CD8-positive, alpha-beta memory T cell (primary cell): ENCODE results near the gene CD24. TPM values are rescaled to one million over a fixed set of nuclear protein-coding genes. Genes with fewer than 3 reads are reported as not detected.
"Not testable (repeated sequence)": the region's sequence is repeated elsewhere in the genome, so short reads cannot be mapped to it uniquely, and the experiment has no call there.

Experiments used
- CTCF ChIA-PET: fragments of 350-600 bp; sonication (Branson Sonifier 250); formaldehyde crosslinking; loops from one replicate; lab custom pipeline; 2021; ENCODE audit warnings: antibody characterized with exemption; lab: Charles Lee
- POLR2A ChIA-PET: fragments of 350-600 bp; sonication (Branson Sonifier 250); formaldehyde crosslinking; loops from one replicate; lab custom pipeline; 2021; ENCODE audit warnings: antibody characterized with exemption; lab: Charles Lee
- DNase-seq, 5 donors: peaks; one replicate each; pipeline versions ENCODE4 v3.0.0 to v3.0.0-alpha.2; 2020 to 2022; ENCODE audit warnings: mixed read lengths in 1 of 5
- H3K27ac ChIP-seq: one replicate; pipeline ENCODE4 v1.7.0; 2013; ENCODE audit warnings: low read depth, mild to moderate bottlenecking, low read length, moderate library complexity
- H3K27me3 ChIP-seq: 2 replicates; pipeline ENCODE4 v1.7.0; 2013; ENCODE audit warnings: low read length, mild to moderate bottlenecking; ENCODE audit not compliant: insufficient read depth, poor library complexity, severe bottlenecking
- H3K36me3 ChIP-seq: 2 replicates; pipeline ENCODE4 v1.7.0; 2013; ENCODE audit warnings: mild to moderate bottlenecking, low read length, moderate library complexity; ENCODE audit not compliant: insufficient read depth
- H3K4me1 ChIP-seq: 2 replicates; pipeline ENCODE4 v1.7.0; 2013; ENCODE audit warnings: mild to moderate bottlenecking, low read length, moderate library complexity; ENCODE audit not compliant: insufficient read depth
- H3K4me3 ChIP-seq: 2 replicates; pipeline ENCODE4 v1.7.0; 2013; ENCODE audit warnings: mild to moderate bottlenecking, low read length
- H3K9me3 ChIP-seq: 2 replicates; pipeline ENCODE4 v1.7.0; 2013; ENCODE audit warnings: mild to moderate bottlenecking, low read length
- H3K27ac Mint-ChIP-seq, 8 donors: one replicate each; pipeline ENCODE4 v1.8.0; 2020 to 2021; ENCODE audit warnings: mixed read lengths in 8 of 8, mild to moderate bottlenecking in 6 of 8, inconsistent platforms in 3 of 8, moderate library complexity in 3 of 8
- H3K27me3 Mint-ChIP-seq, 2 donors: one replicate each; pipeline ENCODE4 v1.8.0; 2020 to 2021; ENCODE audit warnings: mixed read lengths in 2 of 2, mild to moderate bottlenecking in 1 of 2, moderate library complexity in 1 of 2
- H3K36me3 Mint-ChIP-seq, 3 donors: one replicate each; pipeline ENCODE4 v1.8.0; 2020 to 2021; ENCODE audit warnings: mixed read lengths in 3 of 3, inconsistent platforms in 1 of 3, mild to moderate bottlenecking in 1 of 3
- H3K4me1 Mint-ChIP-seq, 3 donors: one replicate each; pipeline ENCODE4 v1.8.0; 2020 to 2021; ENCODE audit warnings: mixed read lengths in 3 of 3, inconsistent platforms in 1 of 3, mild to moderate bottlenecking in 1 of 3
- H3K4me3 Mint-ChIP-seq, 7 donors: one replicate each; pipeline ENCODE4 v1.8.0; 2020 to 2021; ENCODE audit warnings: mixed read lengths in 7 of 7, mild to moderate bottlenecking in 6 of 7, moderate library complexity in 4 of 7, inconsistent platforms in 2 of 7
- H3K9me3 Mint-ChIP-seq, 5 donors: one replicate each; pipeline ENCODE4 v1.8.0; 2020 to 2022; ENCODE audit warnings: mixed read lengths in 5 of 5, mild to moderate bottlenecking in 3 of 5, moderate library complexity in 2 of 5, inconsistent platforms in 1 of 5
- polyA plus RNA-seq: library from polyadenylated mRNA; unstranded; fragments of 300-500 nt; fragmentation: Illumina TruSeq; gene quantifications from one replicate; pipeline ENCODE4 v1.2.3, GENCODE V29; 2021
- total RNA-seq, 2 experiments: library from RNA; stranded (reverse); gene quantifications; one replicate each; pipeline ENCODE4 v1.2.3, GENCODE V29; 2021

Gene CD24
- total RNA-seq (not detected), polyA plus RNA-seq (not detected)

GRCh38 chr6:106974336-106974998, at the start of gene CD24:
Gene CD24 (minus strand): TSS chr6:106974729. CDS start chr6:106974646, 83 bp downstream.
- no peaks in the 10 kb centered on the region for H3K36me3 ChIP-seq
- Mint-ChIP-seq H3K27me3 (peaks cover 55 to 66% of the 10 kb centered on the region in 2 donors), H3K4me1 (peaks cover 8 to 24% (median 11%) of the 10 kb centered on the region in 3 donors), H3K4me3 (peak within 1 kb of the TSS; percentile 54 to 78 (median 68)), H3K36me3 (no peaks in the 10 kb centered on the region), H3K27ac (no peak within 1 kb of the TSS), H3K9me3 (no peaks in the 10 kb centered on the region)
- POLR2A ChIA-PET: no interaction called here
- H3K9me3 ChIP-seq: no peaks in the 10 kb centered on the region
- H3K27ac ChIP-seq: no peak within 1 kb of the TSS
- H3K4me3 ChIP-seq: peak within 1 kb of the TSS; percentile 15
- CTCF ChIA-PET: no interaction called here
- peaks cover 22% of the 10 kb centered on the region for H3K27me3 ChIP-seq
- peaks cover 8% of the 10 kb centered on the region for H3K4me1 ChIP-seq
- DNase-seq: no peak

- Mint-ChIP-seq H3K27ac (no peak overlapping the region), H3K9me3 (no peaks in the 10 kb centered on the region), H3K4me3 (no peak overlapping the region), H3K4me1 (no peaks in the 10 kb centered on the region), H3K27me3 (peaks cover 2 to 5% of the 10 kb centered on the region in 2 donors), H3K36me3 (peaks cover 0 to 2% (median 0%) of the 10 kb centered on the region in 3 donors)
- H3K27me3 ChIP-seq: no peaks in the 10 kb centered on the region
- CTCF ChIA-PET: no interaction called here
- H3K27ac ChIP-seq: no peak overlapping the region
- no peaks in the 10 kb centered on the region for H3K4me1 ChIP-seq
- DNase-seq: no peak
- POLR2A ChIA-PET: no interaction called here
- no peaks in the 10 kb centered on the region for H3K36me3 ChIP-seq
- H3K9me3 ChIP-seq: no peaks in the 10 kb centered on the region
- H3K4me3 ChIP-seq: no peak overlapping the region
Observed at GRCh38 chr6:107021446-107022185, 47.1 kb upstream of the CD24 start.

GRCh38 chr6:107020239-107020638, 45.7 kb upstream of the CD24 start:
- no peak for DNase-seq
- Histone ChIP-seq H3K4me1 (no peaks in the 10 kb centered on the region), H3K9me3 (no peaks in the 10 kb centered on the region), H3K4me3 (no peak overlapping the region), H3K27me3 (no peaks in the 10 kb centered on the region), H3K27ac (no peak overlapping the region), H3K36me3 (no peaks in the 10 kb centered on the region)
- H3K9me3 Mint-ChIP-seq: no peaks in the 10 kb centered on the region
- ChIA-PET CTCF (no interaction called here), POLR2A (no interaction called here)
- no peak overlapping the region for H3K4me3 Mint-ChIP-seq
- peaks cover 0 to 2% (median 0%) of the 10 kb centered on the region in 3 donors for H3K36me3 Mint-ChIP-seq
- peaks cover 2 to 7% of the 10 kb centered on the region in 2 donors for H3K27me3 Mint-ChIP-seq
- no peaks in the 10 kb centered on the region for H3K4me1 Mint-ChIP-seq
- H3K27ac Mint-ChIP-seq: no peak overlapping the region

GRCh38 chr6:107019628-107020027, 45.1 kb upstream of the CD24 start:
- DNase-seq, H3K27ac ChIP-seq, H3K4me3 ChIP-seq, H3K27me3 Mint-ChIP-seq, CTCF ChIA-PET, H3K9me3 Mint-ChIP-seq, POLR2A ChIA-PET, H3K36me3 ChIP-seq, H3K27ac Mint-ChIP-seq, H3K36me3 Mint-ChIP-seq, H3K4me1 ChIP-seq, H3K27me3 ChIP-seq, H3K4me3 Mint-ChIP-seq, H3K9me3 ChIP-seq, H3K4me1 Mint-ChIP-seq: not testable (repeated sequence)

- Histone ChIP-seq H3K36me3 (no peaks in the 10 kb centered on the region), H3K4me3 (no peak overlapping the region), H3K27ac (no peak overlapping the region), H3K4me1 (no peaks in the 10 kb centered on the region), H3K9me3 (no peaks in the 10 kb centered on the region), H3K27me3 (no peaks in the 10 kb centered on the region)
- no peak overlapping the region for H3K27ac Mint-ChIP-seq
- CTCF ChIA-PET: no interaction called here
- POLR2A ChIA-PET: no interaction called here
- no peak for DNase-seq
- no peaks in the 10 kb centered on the region for H3K4me1 Mint-ChIP-seq
- no peak overlapping the region for H3K4me3 Mint-ChIP-seq
- no peaks in the 10 kb centered on the region for H3K36me3 Mint-ChIP-seq
- peaks cover 3 to 8% of the 10 kb centered on the region in 2 donors for H3K27me3 Mint-ChIP-seq
- no peaks in the 10 kb centered on the region for H3K9me3 Mint-ChIP-seq
Observed at GRCh38 chr6:107019047-107019446, 44.5 kb upstream of the CD24 start.

GRCh38 chr6:107009499-107009898, 35.0 kb upstream of the CD24 start:
- no peaks in the 10 kb centered on the region for H3K27me3 ChIP-seq
- CTCF ChIA-PET: no interaction called here
- POLR2A ChIA-PET: no interaction called here
- peaks cover 0 to 2% (median 0%) of the 10 kb centered on the region in 5 donors for H3K9me3 Mint-ChIP-seq
- H3K36me3 ChIP-seq: no peaks in the 10 kb centered on the region
- H3K27me3 Mint-ChIP-seq: peaks cover 7 to 16% of the 10 kb centered on the region in 2 donors
- H3K27ac Mint-ChIP-seq: no peak overlapping the region
- no peaks in the 10 kb centered on the region for H3K4me1 Mint-ChIP-seq
- H3K4me1 ChIP-seq: no peaks in the 10 kb centered on the region
- no peak for DNase-seq
- H3K9me3 ChIP-seq: no peaks in the 10 kb centered on the region
- H3K4me3 Mint-ChIP-seq: no peak overlapping the region
- no peaks in the 10 kb centered on the region for H3K36me3 Mint-ChIP-seq
- no peak overlapping the region for H3K4me3 ChIP-seq
- no peak overlapping the region for H3K27ac ChIP-seq

GRCh38 chr6:106997392-106998158, 23.0 kb upstream of the CD24 start:
- H3K36me3 ChIP-seq: no peaks in the 10 kb centered on the region
- H3K27me3 ChIP-seq: no peaks in the 10 kb centered on the region
- no peak overlapping the region for H3K4me3 ChIP-seq
- H3K4me1 ChIP-seq: no peaks in the 10 kb centered on the region
- H3K27ac Mint-ChIP-seq: no peak overlapping the region
- peak in 4 of 5 donors; percentile 19 to 54 (median 28) for DNase-seq
- ChIA-PET POLR2A (no interaction called here), CTCF (interaction anchor here (0.6 to 1.7 kb wide), 6 partner anchors 8 to 661 kb away, joined by 3 to 6 read pairs (median 3); no protein-coding TSS in a partner anchor)
- peaks cover 0 to 5% (median 0%) of the 10 kb centered on the region in 3 donors for H3K4me1 Mint-ChIP-seq
- no peaks in the 10 kb centered on the region for H3K36me3 Mint-ChIP-seq
- no peak overlapping the region for H3K4me3 Mint-ChIP-seq
- no peaks in the 10 kb centered on the region for H3K9me3 ChIP-seq
- H3K27me3 Mint-ChIP-seq: peaks cover 3 to 7% of the 10 kb centered on the region in 2 donors
- no peaks in the 10 kb centered on the region for H3K9me3 Mint-ChIP-seq
- H3K27ac ChIP-seq: no peak overlapping the region

- Histone ChIP-seq H3K4me3 (no peak overlapping the region), H3K4me1 (no peaks in the 10 kb centered on the region), H3K36me3 (no peaks in the 10 kb centered on the region), H3K27me3 (no peaks in the 10 kb centered on the region), H3K9me3 (no peaks in the 10 kb centered on the region), H3K27ac (no peak overlapping the region)
- H3K4me1 Mint-ChIP-seq: peaks cover 0 to 5% (median 0%) of the 10 kb centered on the region in 3 donors
- peaks cover 3 to 7% of the 10 kb centered on the region in 2 donors for H3K27me3 Mint-ChIP-seq
- CTCF ChIA-PET: no interaction called here
- H3K9me3 Mint-ChIP-seq: no peaks in the 10 kb centered on the region
- no peak for DNase-seq
- POLR2A ChIA-PET: no interaction called here
- no peak overlapping the region for H3K4me3 Mint-ChIP-seq
- H3K27ac Mint-ChIP-seq: no peak overlapping the region
- H3K36me3 Mint-ChIP-seq: no peaks in the 10 kb centered on the region
Observed at GRCh38 chr6:106995640-106996039, 21.1 kb upstream of the CD24 start.
